ENCODE results near the gene NR1H3. TPM values are rescaled to one million over a fixed set of nuclear protein-coding genes. Genes with fewer than 3 reads are reported as not detected.

NR1H3 gene
- polyA plus RNA-seq, 2 of the 4 experiments (the other 2 are of a cell fraction), result 14.5 to 18.7 TPM

- Histone ChIP-seq H3K4me2 (no peak overlapping the region), H3K4me3 (no peak overlapping the region), H3K4me1 (peaks cover 3% of the 10 kb centered on the region), H3K9me3 (no peaks in the 10 kb centered on the region), H3K27ac (no peak overlapping the region)
- CTCF ChIA-PET, result interaction anchor here (1.4 to 11.9 kb wide), 2 partner anchors 9 to 34 kb away, joined by 3 to 101 read pairs; no protein-coding TSS in a partner anchor
- WGBS (ENCODE audit: missing lambda C conversion rate), result 96% methylated on average over 7 of the region's 7 CpGs
- TF ChIP-seq HOXB5 (CRISPR knock-in tag; IDR thresholded peaks at IDR 0.05), result no peak
- TF ChIP-seq, protein P1, sequence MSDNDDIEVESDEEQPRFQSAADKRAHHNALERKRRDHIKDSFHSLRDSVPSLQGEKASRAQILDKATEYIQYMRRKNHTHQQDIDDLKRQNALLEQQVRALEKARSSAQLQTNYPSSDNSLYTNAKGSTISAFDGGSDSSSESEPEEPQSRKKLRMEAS (IDR thresholded peaks at IDR 0.05), result no peak
- no peak for TF ChIP-seq ZC3H11A (IDR thresholded peaks at IDR 0.05)
- no peak for TF ChIP-seq CHD4 (IDR thresholded peaks at IDR 0.05; ENCODE audit: borderline replicate concordance)
- no peak for TF ChIP-seq EP300 (IDR thresholded peaks at IDR 0.05)
- no peak for TF ChIP-seq SREBF2 (IDR thresholded peaks at IDR 0.05)
- TF ChIP-seq, protein P2, sequence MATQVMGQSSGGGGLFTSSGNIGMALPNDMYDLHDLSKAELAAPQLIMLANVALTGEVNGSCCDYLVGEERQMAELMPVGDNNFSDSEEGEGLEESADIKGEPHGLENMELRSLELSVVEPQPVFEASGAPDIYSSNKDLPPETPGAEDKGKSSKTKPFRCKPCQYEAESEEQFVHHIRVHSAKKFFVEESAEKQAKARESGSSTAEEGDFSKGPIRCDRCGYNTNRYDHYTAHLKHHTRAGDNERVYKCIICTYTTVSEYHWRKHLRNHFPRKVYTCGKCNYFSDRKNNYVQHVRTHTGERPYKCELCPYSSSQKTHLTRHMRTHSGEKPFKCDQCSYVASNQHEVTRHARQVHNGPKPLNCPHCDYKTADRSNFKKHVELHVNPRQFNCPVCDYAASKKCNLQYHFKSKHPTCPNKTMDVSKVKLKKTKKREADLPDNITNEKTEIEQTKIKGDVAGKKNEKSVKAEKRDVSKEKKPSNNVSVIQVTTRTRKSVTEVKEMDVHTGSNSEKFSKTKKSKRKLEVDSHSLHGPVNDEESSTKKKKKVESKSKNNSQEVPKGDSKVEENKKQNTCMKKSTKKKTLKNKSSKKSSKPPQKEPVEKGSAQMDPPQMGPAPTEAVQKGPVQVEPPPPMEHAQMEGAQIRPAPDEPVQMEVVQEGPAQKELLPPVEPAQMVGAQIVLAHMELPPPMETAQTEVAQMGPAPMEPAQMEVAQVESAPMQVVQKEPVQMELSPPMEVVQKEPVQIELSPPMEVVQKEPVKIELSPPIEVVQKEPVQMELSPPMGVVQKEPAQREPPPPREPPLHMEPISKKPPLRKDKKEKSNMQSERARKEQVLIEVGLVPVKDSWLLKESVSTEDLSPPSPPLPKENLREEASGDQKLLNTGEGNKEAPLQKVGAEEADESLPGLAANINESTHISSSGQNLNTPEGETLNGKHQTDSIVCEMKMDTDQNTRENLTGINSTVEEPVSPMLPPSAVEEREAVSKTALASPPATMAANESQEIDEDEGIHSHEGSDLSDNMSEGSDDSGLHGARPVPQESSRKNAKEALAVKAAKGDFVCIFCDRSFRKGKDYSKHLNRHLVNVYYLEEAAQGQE (IDR thresholded peaks at IDR 0.05), result no peak
- TF ChIP-seq, protein P3, sequence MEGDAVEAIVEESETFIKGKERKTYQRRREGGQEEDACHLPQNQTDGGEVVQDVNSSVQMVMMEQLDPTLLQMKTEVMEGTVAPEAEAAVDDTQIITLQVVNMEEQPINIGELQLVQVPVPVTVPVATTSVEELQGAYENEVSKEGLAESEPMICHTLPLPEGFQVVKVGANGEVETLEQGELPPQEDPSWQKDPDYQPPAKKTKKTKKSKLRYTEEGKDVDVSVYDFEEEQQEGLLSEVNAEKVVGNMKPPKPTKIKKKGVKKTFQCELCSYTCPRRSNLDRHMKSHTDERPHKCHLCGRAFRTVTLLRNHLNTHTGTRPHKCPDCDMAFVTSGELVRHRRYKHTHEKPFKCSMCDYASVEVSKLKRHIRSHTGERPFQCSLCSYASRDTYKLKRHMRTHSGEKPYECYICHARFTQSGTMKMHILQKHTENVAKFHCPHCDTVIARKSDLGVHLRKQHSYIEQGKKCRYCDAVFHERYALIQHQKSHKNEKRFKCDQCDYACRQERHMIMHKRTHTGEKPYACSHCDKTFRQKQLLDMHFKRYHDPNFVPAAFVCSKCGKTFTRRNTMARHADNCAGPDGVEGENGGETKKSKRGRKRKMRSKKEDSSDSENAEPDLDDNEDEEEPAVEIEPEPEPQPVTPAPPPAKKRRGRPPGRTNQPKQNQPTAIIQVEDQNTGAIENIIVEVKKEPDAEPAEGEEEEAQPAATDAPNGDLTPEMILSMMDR (IDR thresholded peaks at IDR 0.05), result no peak
- TF ChIP-seq CEBPB (IDR thresholded peaks at IDR 0.05), result no peak
- TF ChIP-seq, protein P4, sequence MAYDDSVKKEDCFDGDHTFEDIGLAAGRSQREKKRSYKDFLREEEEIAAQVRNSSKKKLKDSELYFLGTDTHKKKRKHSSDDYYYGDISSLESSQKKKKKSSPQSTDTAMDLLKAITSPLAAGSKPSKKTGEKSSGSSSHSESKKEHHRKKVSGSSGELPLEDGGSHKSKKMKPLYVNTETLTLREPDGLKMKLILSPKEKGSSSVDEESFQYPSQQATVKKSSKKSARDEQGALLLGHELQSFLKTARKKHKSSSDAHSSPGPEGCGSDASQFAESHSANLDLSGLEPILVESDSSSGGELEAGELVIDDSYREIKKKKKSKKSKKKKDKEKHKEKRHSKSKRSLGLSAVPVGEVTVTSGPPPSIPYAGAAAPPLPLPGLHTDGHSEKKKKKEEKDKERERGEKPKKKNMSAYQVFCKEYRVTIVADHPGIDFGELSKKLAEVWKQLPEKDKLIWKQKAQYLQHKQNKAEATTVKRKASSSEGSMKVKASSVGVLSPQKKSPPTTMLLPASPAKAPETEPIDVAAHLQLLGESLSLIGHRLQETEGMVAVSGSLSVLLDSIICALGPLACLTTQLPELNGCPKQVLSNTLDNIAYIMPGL (CRISPR knock-in tag; IDR thresholded peaks at IDR 0.05; ENCODE audit: borderline replicate concordance), result no peak
- no peak for TF ChIP-seq POLR2AphosphoS2 (conservative IDR thresholded peaks at IDR 0.05; ENCODE audit: low read length)
- TF ChIP-seq FOSL2 (IDR thresholded peaks at IDR 0.05), result no peak
- TF ChIP-seq FOSL2 (CRISPR knock-in tag; IDR thresholded peaks at IDR 0.05), result no peak
- no peak for TF ChIP-seq KDM1A (IDR thresholded peaks at IDR 0.05; ENCODE audit: low read depth)
- TF ChIP-seq NFE2L2 (conservative IDR thresholded peaks at IDR 0.05; ENCODE audit: low read length), result no peak
- no peak for TF ChIP-seq CBX8 (IDR thresholded peaks at IDR 0.05)
- POLR2A ChIA-PET, result no interaction called here
- DNase-seq (ENCODE audit: low read depth in 1 of 2, low spot score in 1 of 2) (no peak), FAIRE-seq (no peak), ATAC-seq (no peak)
These were observed 32.0 kb upstream of the NR1H3 start for GRCh38 chr11:47225552-47226400.

DNA sequence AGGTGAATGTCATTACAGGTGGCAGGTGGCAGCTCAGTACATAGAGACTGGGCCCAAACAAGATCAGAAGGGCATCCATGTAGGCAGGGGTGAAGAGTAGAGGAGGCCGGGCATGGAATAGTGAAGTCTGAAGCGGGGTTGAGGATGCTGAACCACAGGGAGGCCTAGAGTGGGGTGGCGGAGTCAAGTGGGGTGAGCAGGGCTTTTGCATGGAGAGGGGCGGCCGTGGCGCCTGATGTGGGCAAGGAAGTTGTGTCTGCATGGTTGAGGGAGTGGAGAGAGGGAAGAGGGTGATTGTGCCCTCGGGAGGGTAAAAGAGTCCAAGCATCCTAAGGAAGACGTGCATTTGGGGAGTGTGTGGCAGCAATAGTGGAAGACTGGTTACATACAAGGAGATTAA is 28.6 kb upstream of the NR1H3 start:
- Histone ChIP-seq H3K4me1 (peaks cover 20% of the 10 kb centered on the region), H3K4me2 (no peak overlapping the region), H3K9me3 (no peaks in the 10 kb centered on the region), H3K4me3 (no peak overlapping the region), H3K27ac (no peak overlapping the region)
- ChIA-PET CTCF (interaction anchor here (0.7 to 2.2 kb wide), 4 partner anchors 13 to 125 kb away, joined by 3 to 9 read pairs (median 4); no protein-coding TSS in a partner anchor), POLR2A (interaction anchor here (0.7 kb wide), 2 partner anchors 9 to 16 kb away, joined by 3 to 4 read pairs; no protein-coding TSS in a partner anchor)
- DNase-seq (ENCODE audit: low read depth in 1 of 2, low spot score in 1 of 2), result no peak
- no peak for ATAC-seq
- FAIRE-seq, result no peak
- WGBS (ENCODE audit: missing lambda C conversion rate), result 91% methylated on average over 8 of the region's 8 CpGs
- no peak for TF ChIP-seq FOSB (CRISPR knock-in tag; IDR thresholded peaks at IDR 0.05)

Data from A549 (cell line).